ES-I3 (cell line): ENCODE measurements around the gene DCLK2.

Source experiments
- H3K36me3 ChIP-seq: 2 replicates; pipeline ENCODE4 v1.6.1; 2013; ENCODE audit warnings: mild to moderate bottlenecking, low read length, control low read depth, moderate library complexity; ENCODE audit not compliant: insufficient read depth
- H3K4me1 ChIP-seq: 2 replicates; pipeline ENCODE4 v1.6.1; 2013; ENCODE audit warnings: mild to moderate bottlenecking, control low read depth, low read length; ENCODE audit not compliant: insufficient read depth
- H3K9ac ChIP-seq: 2 replicates; pipeline ENCODE4 v1.6.1; 2013; ENCODE audit warnings: low read depth, mild to moderate bottlenecking, low read length, moderate library complexity
- H3K9me3 ChIP-seq: 2 replicates; pipeline ENCODE4 v1.6.1; 2013; ENCODE audit warnings: mild to moderate bottlenecking, low read length, moderate library complexity; ENCODE audit not compliant: control insufficient read depth, insufficient read depth

DCLK2 gene

GRCh38 chr4:150231107-150231770 is 153.0 kb downstream of the DCLK2 start:
- Histone ChIP-seq H3K36me3 (no peaks in the 10 kb centered on the region), H3K4me1 (peaks cover 7% of the 10 kb centered on the region; the same call in 1 of the 2 replicates), H3K9ac (no peak overlapping the region), H3K9me3 (no peaks in the 10 kb centered on the region)

- no peak overlapping the region for H3K9ac ChIP-seq
- peaks cover 7% of the 10 kb centered on the region; the same call in 1 of the 2 replicates for H3K4me1 ChIP-seq
- no peaks in the 10 kb centered on the region for H3K9me3 ChIP-seq
- no peaks in the 10 kb centered on the region for H3K36me3 ChIP-seq
These were observed 153.8 kb downstream of the DCLK2 start for GRCh38 chr4:150232029-150232428.

GRCh38 chr4:150234246-150234645 is 156.0 kb downstream of the DCLK2 start:
- H3K9ac ChIP-seq: no peak overlapping the region
- H3K4me1 ChIP-seq: peaks cover 7% of the 10 kb centered on the region; the same call in 1 of the 2 replicates
- H3K36me3 ChIP-seq: no peaks in the 10 kb centered on the region
- H3K9me3 ChIP-seq: no peaks in the 10 kb centered on the region

- H3K36me3 ChIP-seq: no peaks in the 10 kb centered on the region
- H3K9ac ChIP-seq: no peak overlapping the region
- H3K4me1 ChIP-seq: no peaks in the 10 kb centered on the region
- H3K9me3 ChIP-seq: no peaks in the 10 kb centered on the region
These were observed 157.1 kb downstream of the DCLK2 start for GRCh38 chr4:150235317-150235716.

- H3K9ac ChIP-seq: no peak overlapping the region
- H3K36me3 ChIP-seq: no peaks in the 10 kb centered on the region
- no peaks in the 10 kb centered on the region for H3K9me3 ChIP-seq
- no peaks in the 10 kb centered on the region for H3K4me1 ChIP-seq
These were observed 157.6 kb downstream of the DCLK2 start for GRCh38 chr4:150235808-150236271.

- no peak overlapping the region for H3K9ac ChIP-seq
These were observed 158.4 kb downstream of the DCLK2 start for GRCh38 chr4:150236626-150237025.

GRCh38 chr4:150237110-150237872 is 159.0 kb downstream of the DCLK2 start:
- Histone ChIP-seq H3K36me3 (no peaks in the 10 kb centered on the region), H3K9ac (no peak overlapping the region), H3K4me1 (no peaks in the 10 kb centered on the region), H3K9me3 (no peaks in the 10 kb centered on the region)

More at GRCh38 chr4:150236626-150237025, 158.4 kb downstream of the DCLK2 start:
- no peaks in the 10 kb centered on the region for H3K36me3 ChIP-seq
- H3K4me1 ChIP-seq: no peaks in the 10 kb centered on the region
- H3K9me3 ChIP-seq: no peaks in the 10 kb centered on the region

GRCh38 chr4:150238591-150238990 is 160.3 kb downstream of the DCLK2 start:
- H3K4me1 ChIP-seq: no peaks in the 10 kb centered on the region
- no peaks in the 10 kb centered on the region for H3K36me3 ChIP-seq
- H3K9me3 ChIP-seq: no peaks in the 10 kb centered on the region
- H3K9ac ChIP-seq: no peak overlapping the region

GRCh38 chr4:150240011-150240410 is 161.8 kb downstream of the DCLK2 start:
- Histone ChIP-seq H3K9ac (no peak overlapping the region), H3K4me1 (peaks cover 3% of the 10 kb centered on the region; the same call in 1 of the 2 replicates), H3K9me3 (no peaks in the 10 kb centered on the region)

GRCh38 chr4:150242820-150243458 is 164.7 kb downstream of the DCLK2 start:
- Histone ChIP-seq H3K4me1 (peaks cover 8% of the 10 kb centered on the region; the same call in 1 of the 2 replicates), H3K9ac (no peak overlapping the region), H3K36me3 (no peaks in the 10 kb centered on the region), H3K9me3 (no peaks in the 10 kb centered on the region)

More at GRCh38 chr4:150240011-150240410, 161.8 kb downstream of the DCLK2 start:
- no peaks in the 10 kb centered on the region for H3K36me3 ChIP-seq

- Histone ChIP-seq H3K36me3 (no peaks in the 10 kb centered on the region), H3K9ac (no peak overlapping the region)
These were observed 165.7 kb downstream of the DCLK2 start for GRCh38 chr4:150243932-150244331.

GRCh38 chr4:150244600-150244999 is 166.4 kb downstream of the DCLK2 start:
- Histone ChIP-seq H3K9me3 (no peaks in the 10 kb centered on the region), H3K36me3 (no peaks in the 10 kb centered on the region), H3K4me1 (peaks cover 8% of the 10 kb centered on the region), H3K9ac (no peak overlapping the region)

More at GRCh38 chr4:150243932-150244331, 165.7 kb downstream of the DCLK2 start:
- H3K4me1 ChIP-seq: peaks cover 8% of the 10 kb centered on the region; the same call in 1 of the 2 replicates
- no peaks in the 10 kb centered on the region for H3K9me3 ChIP-seq

- H3K4me1 ChIP-seq: peaks cover 8% of the 10 kb centered on the region
- no peaks in the 10 kb centered on the region for H3K9me3 ChIP-seq
- no peaks in the 10 kb centered on the region for H3K36me3 ChIP-seq
- H3K9ac ChIP-seq: no peak overlapping the region
These were observed 168.9 kb downstream of the DCLK2 start for GRCh38 chr4:150247184-150247583.

- no peaks in the 10 kb centered on the region for H3K36me3 ChIP-seq
- H3K9me3 ChIP-seq: no peaks in the 10 kb centered on the region
- peaks cover 8% of the 10 kb centered on the region for H3K4me1 ChIP-seq
- no peak overlapping the region for H3K9ac ChIP-seq
These were observed 169.9 kb downstream of the DCLK2 start for GRCh38 chr4:150248181-150248580.
